H7 (cell line): ENCODE measurements around the gene MIOX. TPM values are rescaled to one million over a fixed set of nuclear protein-coding genes. Genes with fewer than 3 reads are reported as not detected.

Experiments used
- total RNA-seq: library from RNA; depleted of rRNA; stranded (reverse); fragments of >200 nt; shearing (Covaris generic); gene quantifications from 2 replicates; pipeline ENCODE4 v1.2.3, GENCODE V29; 2014; rRNA removed

MIOX gene
- total RNA-seq, 1 experiment from 2014 or later = not detected

Other genes with a start within 250 kb of the MIOX start
- gene TUBGCP6, start 241.8 kb upstream of the MIOX start, total RNA-seq = 24.0 and 31.6 TPM in 2 replicates
- 15.7 and 22.4 TPM in 2 replicates for gene HDAC10, start 235.6 kb upstream of the MIOX start, total RNA-seq
- 21.2 and 23.8 TPM in 2 replicates for gene MAPK12, start 225.2 kb upstream of the MIOX start, total RNA-seq
- gene MAPK11, start 216.5 kb upstream of the MIOX start, total RNA-seq = 1.4 and 2.4 TPM in 2 replicates
- 33.4 and 39.8 TPM in 2 replicates for gene PLXNB2, start 179.2 kb upstream of the MIOX start, total RNA-seq
- 0.52 and 1.1 TPM in 2 replicates for gene DENND6B, start 159.8 kb upstream of the MIOX start, total RNA-seq
- gene PPP6R2, start 143.5 kb upstream of the MIOX start, total RNA-seq = 47.0 and 48.7 TPM in 2 replicates
- 53.8 and 64.4 TPM in 2 replicates for gene SBF1, start 11.8 kb upstream of the MIOX start, total RNA-seq
- 3.0 and 3.2 TPM in 2 replicates for gene ADM2, start 5.3 kb upstream of the MIOX start, total RNA-seq
- gene LMF2, start 20.8 kb downstream of the MIOX start, total RNA-seq = 19.0 and 28.1 TPM in 2 replicates
- 74.1 and 86.5 TPM in 2 replicates for gene NCAPH2, start 21.4 kb downstream of the MIOX start, total RNA-seq
- 1.2 TPM in 1 of 2 replicates, not detected in the other for gene SCO2, start 38.7 kb downstream of the MIOX start, total RNA-seq
- 0.55 and 1.1 TPM in 2 replicates for gene TYMP, start 43.2 kb downstream of the MIOX start, total RNA-seq
- gene KLHDC7B, start 59.0 kb downstream of the MIOX start, total RNA-seq = not detected in 2 replicates
- gene SYCE3, start 76.1 kb downstream of the MIOX start, total RNA-seq = not detected in 2 replicates
- 24.0 and 27.6 TPM in 2 replicates for gene CPT1B, start 91.6 kb downstream of the MIOX start, total RNA-seq
- 42.1 and 54.5 TPM in 2 replicates for gene CHKB, start 96.0 kb downstream of the MIOX start, total RNA-seq
- 1.7 and 3.4 TPM in 2 replicates for gene MAPK8IP2, start 113.9 kb downstream of the MIOX start, total RNA-seq
- gene ARSA, start 141.3 kb downstream of the MIOX start, total RNA-seq = 9.5 and 11.3 TPM in 2 replicates
- gene SHANK3, start 186.0 kb downstream of the MIOX start, total RNA-seq = 1.8 and 2.1 TPM in 2 replicates